ENCODE results near the gene PDZD2. TPM values are rescaled to one million over a fixed set of nuclear protein-coding genes. Genes with fewer than 3 reads are reported as not detected.
"Not testable (repeated sequence)": the region's sequence is repeated elsewhere in the genome, so short reads cannot be mapped to it uniquely, and the experiment has no call there.

The PDZD2 gene
- total RNA-seq, result 10 to 100 TPM; 83.9 to 89.1 TPM
- 47.3 TPM for polyA plus RNA-seq (ENCODE audit: insufficient read depth, low read depth, low replicate concordance)
- long read RNA-seq, donor 1, partial matches to known transcripts, result 7 of 7 reads
- long read RNA-seq, donor 1, other reads (novel, unspliced or antisense), result 0 of 7 reads
- long read RNA-seq, donor 2, result 0 reads

DNA sequence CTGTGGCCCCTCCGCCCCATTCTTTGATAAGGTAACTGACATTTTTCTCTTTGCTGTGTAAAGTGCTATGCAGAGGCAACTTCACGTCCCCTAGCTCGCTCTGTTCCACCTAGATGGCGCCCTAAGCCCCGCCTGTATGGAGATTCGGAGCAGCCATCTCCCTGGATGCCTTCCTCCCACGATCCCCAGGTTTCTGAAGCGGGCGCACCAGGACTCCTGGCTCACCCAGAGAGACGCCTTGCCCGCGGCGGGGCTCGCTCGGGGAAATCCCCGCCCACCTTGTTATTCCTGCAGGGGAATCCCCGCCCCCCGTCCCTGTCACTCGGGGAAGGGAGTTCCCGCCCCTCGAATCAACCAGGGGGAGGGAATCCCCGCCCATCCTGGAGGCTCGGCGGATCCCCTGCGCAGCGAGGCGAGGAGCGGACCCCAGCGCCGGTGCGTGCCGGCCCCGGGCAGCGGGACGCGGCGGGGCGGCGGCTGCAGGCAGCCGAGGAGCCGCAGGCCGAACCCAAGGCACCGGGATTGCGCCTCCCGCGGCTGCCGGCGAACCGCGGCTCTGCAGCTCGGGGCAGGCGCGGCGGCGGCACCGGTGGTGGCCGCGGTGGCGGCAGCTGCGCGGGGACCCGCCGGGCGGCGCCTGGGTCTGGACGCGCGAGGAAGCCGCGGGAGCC is at the start of gene PDZD2:
Gene PDZD2 (plus strand): TSS at position 384 of the 671 bp plus-strand sequence.
- no peaks in the 10 kb centered on the region for H3K36me3 ChIP-seq (ENCODE audit: low read depth, missing control alignments)
- WGBS, 2 donors, result 0 to 1% methylated on average over 19 to 47 of the region's 70 CpGs
- H3K4me1 ChIP-seq, result no peaks in the 10 kb centered on the region
- TF ChIP-seq, protein P1, sequence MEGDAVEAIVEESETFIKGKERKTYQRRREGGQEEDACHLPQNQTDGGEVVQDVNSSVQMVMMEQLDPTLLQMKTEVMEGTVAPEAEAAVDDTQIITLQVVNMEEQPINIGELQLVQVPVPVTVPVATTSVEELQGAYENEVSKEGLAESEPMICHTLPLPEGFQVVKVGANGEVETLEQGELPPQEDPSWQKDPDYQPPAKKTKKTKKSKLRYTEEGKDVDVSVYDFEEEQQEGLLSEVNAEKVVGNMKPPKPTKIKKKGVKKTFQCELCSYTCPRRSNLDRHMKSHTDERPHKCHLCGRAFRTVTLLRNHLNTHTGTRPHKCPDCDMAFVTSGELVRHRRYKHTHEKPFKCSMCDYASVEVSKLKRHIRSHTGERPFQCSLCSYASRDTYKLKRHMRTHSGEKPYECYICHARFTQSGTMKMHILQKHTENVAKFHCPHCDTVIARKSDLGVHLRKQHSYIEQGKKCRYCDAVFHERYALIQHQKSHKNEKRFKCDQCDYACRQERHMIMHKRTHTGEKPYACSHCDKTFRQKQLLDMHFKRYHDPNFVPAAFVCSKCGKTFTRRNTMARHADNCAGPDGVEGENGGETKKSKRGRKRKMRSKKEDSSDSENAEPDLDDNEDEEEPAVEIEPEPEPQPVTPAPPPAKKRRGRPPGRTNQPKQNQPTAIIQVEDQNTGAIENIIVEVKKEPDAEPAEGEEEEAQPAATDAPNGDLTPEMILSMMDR (IDR thresholded peaks at IDR 0.05), result peak in 1 of 3 experiments; percentile 44
- TF ChIP-seq POLR2A (IDR thresholded peaks at IDR 0.05), result no peak
- DNase-seq, result peak; percentile 82
- no peaks in the 10 kb centered on the region for H3K27me3 ChIP-seq
- intact Hi-C loops (cut with DNase I; ENCODE audit: low total_unique reads), result no loop called here
- no peaks in the 10 kb centered on the region for H3K9me3 ChIP-seq
- no peak within 1 kb of the TSS for H3K27ac ChIP-seq
- H3K4me3 ChIP-seq, result peak within 1 kb of the TSS; percentile 56 to 73

DNA sequence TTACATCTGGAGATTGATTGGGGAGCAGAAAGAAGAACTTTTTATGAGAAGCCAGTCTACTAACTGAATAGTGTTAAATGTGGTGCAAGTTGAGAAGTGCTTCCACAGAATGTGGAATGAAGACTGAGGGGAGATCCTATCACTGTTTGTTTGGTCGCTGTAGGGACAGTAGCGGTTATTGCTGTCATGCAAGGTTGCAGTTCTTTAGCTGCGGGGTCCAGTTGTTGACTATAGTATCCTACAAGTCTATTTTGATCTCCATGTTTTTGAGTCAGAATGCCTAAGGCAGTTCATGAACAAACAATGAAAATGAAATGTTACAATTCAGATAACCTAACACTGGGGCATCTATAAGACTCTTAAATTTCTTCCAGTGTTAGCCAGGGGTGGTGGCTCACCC is 45.3 kb upstream of the PDZD2 start:
- no peaks in the 10 kb centered on the region for H3K36me3 ChIP-seq (ENCODE audit: low read depth, missing control alignments)
- H3K9me3 ChIP-seq, result no peaks in the 10 kb centered on the region
- no peak for DNase-seq
- TF ChIP-seq, protein P1 (IDR thresholded peaks at IDR 0.05), result no peak
- TF ChIP-seq POLR2A (IDR thresholded peaks at IDR 0.05), result no peak
- no peak overlapping the region for H3K4me3 ChIP-seq
- no peaks in the 10 kb centered on the region for H3K27me3 ChIP-seq
- 91 to 98% methylated on average over 3 of the region's 3 CpGs for WGBS, 2 donors
- intact Hi-C loops (cut with DNase I; ENCODE audit: low total_unique reads), result no loop called here
- H3K27ac ChIP-seq, result no peak overlapping the region
- no peaks in the 10 kb centered on the region for H3K4me1 ChIP-seq

DNA sequence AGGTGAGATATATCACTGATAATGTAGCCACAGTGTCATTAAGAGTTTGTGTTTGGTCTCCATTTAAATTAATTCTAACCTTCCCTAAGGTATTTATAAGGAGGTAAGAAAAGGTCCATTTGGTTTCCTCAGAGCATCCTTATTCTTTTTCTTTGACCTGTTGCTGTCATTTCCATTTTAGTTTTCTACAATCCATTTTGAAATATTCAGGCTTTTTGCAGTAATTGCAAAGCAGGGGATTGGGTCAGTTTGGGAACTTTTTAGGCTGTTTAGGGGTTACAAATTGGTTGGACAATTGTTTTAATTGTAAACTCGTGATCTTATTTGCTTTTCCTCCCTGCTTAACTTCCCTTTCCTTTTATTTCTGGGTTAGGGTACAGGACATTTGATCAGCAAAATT is 42.6 kb upstream of the PDZD2 start:
- WGBS, 2 donors, result 79 to 83% methylated on average over 1 of the region's 1 CpG
- TF ChIP-seq, protein P1 (IDR thresholded peaks at IDR 0.05), result no peak
- no peak for TF ChIP-seq POLR2A (IDR thresholded peaks at IDR 0.05)

DNA sequence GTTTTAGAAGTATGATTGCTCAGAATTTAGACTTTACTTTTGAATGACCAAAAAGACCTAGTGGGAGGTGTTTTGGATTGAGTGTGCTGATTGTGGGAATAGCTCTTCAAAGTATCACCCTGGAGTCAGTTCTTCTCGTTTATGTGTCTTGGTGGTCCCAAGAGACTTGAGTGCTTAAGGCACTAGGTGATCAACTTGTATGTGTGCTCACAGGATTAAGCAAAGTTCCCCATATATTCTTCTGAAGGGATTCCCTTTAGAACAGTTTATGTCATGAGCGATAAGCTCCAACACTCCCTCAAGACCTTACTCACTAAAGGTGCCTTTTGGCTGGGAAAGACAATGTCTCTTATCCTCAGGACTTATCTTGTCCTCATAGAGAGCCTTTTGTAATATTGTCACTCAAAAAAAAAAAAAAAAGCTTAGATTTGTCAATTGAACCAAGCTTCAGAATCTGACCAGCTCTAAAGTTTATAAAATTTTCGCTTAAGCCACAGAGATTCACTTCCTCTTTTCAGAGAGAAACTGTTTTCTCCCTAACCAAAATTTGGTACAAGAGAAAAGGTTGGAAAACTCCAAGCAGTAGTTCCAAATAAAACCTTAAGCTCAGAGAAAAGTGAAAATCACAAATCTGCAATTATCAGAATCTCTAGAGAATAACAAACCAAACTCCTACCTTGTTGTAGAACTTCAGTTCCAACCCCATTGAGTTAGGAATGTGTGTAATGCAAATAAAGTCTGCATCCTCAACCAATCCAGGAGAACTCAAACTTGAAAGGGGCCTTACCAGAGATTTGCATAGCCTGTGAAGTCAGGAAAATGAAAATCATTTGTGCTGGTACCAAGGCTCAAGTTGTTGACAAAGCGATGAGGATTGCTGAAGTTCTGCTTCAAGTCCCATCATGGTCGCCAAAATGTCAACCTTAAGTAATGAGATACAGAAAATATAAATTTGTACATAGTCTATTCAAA is 40.0 kb upstream of the PDZD2 start:
- no peak for DNase-seq
- TF ChIP-seq, protein P1 (IDR thresholded peaks at IDR 0.05), result no peak
- TF ChIP-seq POLR2A (IDR thresholded peaks at IDR 0.05), result no peak
- intact Hi-C loops (cut with DNase I; ENCODE audit: low total_unique reads), result no loop called here

More for the DNA sequence above, 42.6 kb upstream of the PDZD2 start:
- DNase-seq, result no peak
- Histone ChIP-seq H3K27me3 (no peaks in the 10 kb centered on the region), H3K4me3 (no peak overlapping the region), H3K4me1 (no peaks in the 10 kb centered on the region), H3K9me3 (no peaks in the 10 kb centered on the region), H3K36me3 (ENCODE audit: low read depth, missing control alignments) (no peaks in the 10 kb centered on the region), H3K27ac (no peak overlapping the region)
- intact Hi-C loops (cut with DNase I; ENCODE audit: low total_unique reads), result no loop called here

DNA sequence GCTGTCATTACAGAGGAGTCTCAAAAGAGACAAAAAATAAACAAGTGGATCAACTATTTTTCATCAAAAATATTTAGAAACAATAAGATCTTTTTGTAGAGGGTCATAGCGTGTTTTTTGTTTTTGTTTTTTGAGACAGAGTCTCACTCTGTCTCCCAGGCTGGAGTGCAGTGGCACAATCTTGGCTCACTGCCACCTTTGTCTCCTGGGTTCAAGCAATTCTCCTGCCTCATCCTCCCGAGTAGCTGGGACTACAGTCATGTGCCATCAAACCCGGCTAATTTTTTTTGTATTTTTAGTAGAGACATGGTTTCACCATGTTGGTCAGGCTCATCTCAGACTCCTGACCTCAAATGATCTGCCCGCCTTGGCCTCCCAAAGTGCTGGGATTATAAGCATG is 36.6 kb upstream of the PDZD2 start:
- intact Hi-C loops (cut with DNase I; ENCODE audit: low total_unique reads); H3K4me3 ChIP-seq; H3K27me3 ChIP-seq; H3K4me1 ChIP-seq; H3K36me3 ChIP-seq (ENCODE audit: low read depth, missing control alignments); H3K27ac ChIP-seq; DNase-seq; H3K9me3 ChIP-seq: not testable (repeated sequence)
- WGBS, 2 donors, result 86 to 89% methylated on average over 4 of the region's 4 CpGs

More for the DNA sequence above, 40.0 kb upstream of the PDZD2 start:
- no peak overlapping the region for H3K27ac ChIP-seq
- no peaks in the 10 kb centered on the region for H3K36me3 ChIP-seq (ENCODE audit: low read depth, missing control alignments)
- 85% methylated on average over 5 of the region's 5 CpGs for WGBS, 2 donors
- no peaks in the 10 kb centered on the region for H3K27me3 ChIP-seq
- no peak overlapping the region for H3K4me3 ChIP-seq
- no peaks in the 10 kb centered on the region for H3K4me1 ChIP-seq
- no peaks in the 10 kb centered on the region for H3K9me3 ChIP-seq

All from testis (tissue), 5 donors.